Lower leg skin (tissue), 4 donors: ENCODE measurements around the gene JCAD. TPM values are rescaled to one million over a fixed set of nuclear protein-coding genes. Genes with fewer than 3 reads are reported as not detected.

Experiments
- DNase-seq, 2 donors: peaks; one replicate each; pipeline ENCODE4 v3.0.0-alpha.2; 2019; ENCODE audit warnings: low spot score in 2 of 2
- H3K4me3 ChIP-seq: fragments of 200-600 bp; sonication (generic); 2 replicates; pipeline ENCODE4 v1.5.1; 2017; ENCODE audit warnings: mild to moderate bottlenecking, low read depth; ENCODE audit not compliant: poor library complexity, severe bottlenecking
- POLR2A ChIP-seq, 2 donors: fragments of 450-650 bp; IDR thresholded peaks; one replicate each; pipeline ENCODE4 v1.6.1; 2016 to 2017; ENCODE audit warnings: antibody characterized with exemption in 2 of 2, mild to moderate bottlenecking in 1 of 2, moderate library complexity in 1 of 2
- WGBS, 2 donors: methylation state at CpG; one replicate each; pipeline ENCODE4 v1.1.5; 2018; 5-methylcytosine and 5-hydroxymethylcytosine counted together
- intact Hi-C: fragments of 100-400 bp; cut with DNase I; formaldehyde crosslinking; loops from one replicate; pipeline ENCODE4 v1.15.0; 2023; ENCODE audit warnings: low total_unique reads
- total RNA-seq, 4 donors: library from RNA; depleted of rRNA; stranded (reverse); fragments of >200 nt; gene quantifications; one replicate each; pipeline ENCODE4 v1.1.0, GENCODE V29; 2016
- TF ChIP-seq, protein P1 (sequence below), 3 donors: fragments of 450-650 bp; IDR thresholded peaks; one replicate each; pipeline ENCODE4 v1.5.1; 2016; ENCODE audit warnings: antibody characterized with exemption in 3 of 3, mild to moderate bottlenecking in 3 of 3, moderate library complexity in 2 of 3

The JCAD gene
- total RNA-seq, 4 donors from 2014 or later: 3.8 to 14.7 (median 4.8) TPM

DNA sequence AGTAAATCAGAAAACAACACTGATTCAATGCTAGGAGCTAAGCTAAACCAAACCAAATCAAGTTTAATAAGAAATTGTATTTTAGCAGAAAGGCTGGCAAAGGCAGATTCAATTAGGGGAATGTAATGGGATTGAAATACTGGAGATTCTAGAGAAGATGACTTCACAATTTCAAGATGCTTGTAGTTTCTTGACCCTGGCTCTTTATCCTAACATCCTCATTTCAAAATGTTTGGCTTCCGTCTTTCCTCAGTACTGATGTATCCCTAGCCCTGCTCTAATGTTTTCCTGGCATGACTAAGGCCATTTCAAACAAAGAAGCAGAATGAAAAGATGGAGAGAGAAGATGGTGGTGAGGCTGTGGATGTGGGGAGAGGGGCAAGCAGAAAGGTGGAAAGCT is 2.7 kb upstream of the JCAD start:
- no peak for DNase-seq
- H3K4me3 ChIP-seq: no peak overlapping the region
- WGBS, 2 donors: 49 to 61% methylated on average over 1 of the region's 1 CpG
- TF ChIP-seq POLR2A (IDR thresholded peaks at IDR 0.05): no peak
- TF ChIP-seq, protein P1, sequence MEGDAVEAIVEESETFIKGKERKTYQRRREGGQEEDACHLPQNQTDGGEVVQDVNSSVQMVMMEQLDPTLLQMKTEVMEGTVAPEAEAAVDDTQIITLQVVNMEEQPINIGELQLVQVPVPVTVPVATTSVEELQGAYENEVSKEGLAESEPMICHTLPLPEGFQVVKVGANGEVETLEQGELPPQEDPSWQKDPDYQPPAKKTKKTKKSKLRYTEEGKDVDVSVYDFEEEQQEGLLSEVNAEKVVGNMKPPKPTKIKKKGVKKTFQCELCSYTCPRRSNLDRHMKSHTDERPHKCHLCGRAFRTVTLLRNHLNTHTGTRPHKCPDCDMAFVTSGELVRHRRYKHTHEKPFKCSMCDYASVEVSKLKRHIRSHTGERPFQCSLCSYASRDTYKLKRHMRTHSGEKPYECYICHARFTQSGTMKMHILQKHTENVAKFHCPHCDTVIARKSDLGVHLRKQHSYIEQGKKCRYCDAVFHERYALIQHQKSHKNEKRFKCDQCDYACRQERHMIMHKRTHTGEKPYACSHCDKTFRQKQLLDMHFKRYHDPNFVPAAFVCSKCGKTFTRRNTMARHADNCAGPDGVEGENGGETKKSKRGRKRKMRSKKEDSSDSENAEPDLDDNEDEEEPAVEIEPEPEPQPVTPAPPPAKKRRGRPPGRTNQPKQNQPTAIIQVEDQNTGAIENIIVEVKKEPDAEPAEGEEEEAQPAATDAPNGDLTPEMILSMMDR (IDR thresholded peaks at IDR 0.05): no peak
- intact Hi-C loops: no loop called here

DNA sequence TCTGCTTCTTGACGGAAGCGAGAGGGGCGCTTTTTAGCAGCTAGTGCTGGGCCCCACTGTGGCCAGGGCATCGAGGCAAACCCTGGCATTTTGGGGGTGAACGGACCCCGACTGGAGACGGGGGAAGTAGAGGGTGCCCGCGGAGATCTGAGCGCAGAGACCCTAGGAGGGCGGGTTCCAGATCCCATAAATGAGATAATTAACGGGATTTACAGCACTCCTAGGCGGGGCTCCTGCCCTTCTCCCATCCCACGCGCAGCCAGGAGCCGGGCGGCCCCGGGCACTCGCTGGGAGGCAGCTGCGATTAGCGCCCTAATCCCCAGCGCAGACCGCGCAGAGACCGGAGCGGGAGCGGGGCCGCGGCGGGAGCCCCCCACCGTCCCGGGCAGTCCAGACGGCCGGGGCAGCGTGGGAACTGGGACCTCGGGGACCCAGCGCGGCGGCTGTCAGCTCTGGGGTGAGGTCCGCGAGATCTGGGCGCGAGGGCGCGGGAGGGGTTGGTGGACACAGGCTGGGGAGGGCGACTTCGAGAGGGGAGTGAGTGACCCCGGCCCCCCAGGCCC is 735 bp downstream of the JCAD start:
- intact Hi-C loops: no loop called here
- 15 to 27% methylated on average over 24 to 47 of the region's 48 CpGs for WGBS, 2 donors
- no peak for DNase-seq
- peak overlapping the region; percentile 51 for H3K4me3 ChIP-seq
- TF ChIP-seq, protein P1 (IDR thresholded peaks at IDR 0.05): no peak
- no peak for TF ChIP-seq POLR2A (IDR thresholded peaks at IDR 0.05)

GRCh38 chr10:30057894-30058556 is 1.4 kb downstream of the JCAD start:
- WGBS, 2 donors: 77 to 84% methylated on average over 13 of the region's 13 CpGs
- no peak for DNase-seq

GRCh38 chr10:30057421-30057841 is 2.0 kb downstream of the JCAD start:
- 65 to 81% methylated on average over 5 of the region's 5 CpGs for WGBS, 2 donors
- no peak for DNase-seq
- no peak overlapping the region for H3K4me3 ChIP-seq
- intact Hi-C loops: no loop called here
- TF ChIP-seq POLR2A (IDR thresholded peaks at IDR 0.05): no peak
- TF ChIP-seq, protein P1 (IDR thresholded peaks at IDR 0.05): no peak

More at GRCh38 chr10:30057894-30058556, 1.4 kb downstream of the JCAD start:
- intact Hi-C loops: no loop called here
- TF ChIP-seq POLR2A (IDR thresholded peaks at IDR 0.05): no peak
- TF ChIP-seq, protein P1 (IDR thresholded peaks at IDR 0.05): no peak
- H3K4me3 ChIP-seq: peak overlapping the region; percentile 51

GRCh38 chr10:30056767-30057355 is 2.5 kb downstream of the JCAD start:
- H3K4me3 ChIP-seq: no peak overlapping the region
- WGBS, 2 donors: 62 to 64% methylated on average over 4 of the region's 4 CpGs
- DNase-seq: no peak
- TF ChIP-seq, protein P1 (IDR thresholded peaks at IDR 0.05): no peak
- TF ChIP-seq POLR2A (IDR thresholded peaks at IDR 0.05): no peak
- intact Hi-C loops: no loop called here
